DND-41 (cell line): ENCODE measurements around the gene RALBP1.

Source experiments
- CTCF ChIP-seq: IDR thresholded peaks from 2 replicates; pipeline ENCODE4 v1.5.1; 2012; ENCODE audit warnings: borderline replicate concordance, low read length, moderate library complexity, mild to moderate bottlenecking; ENCODE audit not compliant: poor library complexity, severe bottlenecking; ENCODE audit errors: extremely low read depth
- EZH2 ChIP-seq: IDR thresholded peaks from 3 replicates; pipeline ENCODE4 v1.6.1; 2012; ENCODE audit warnings: borderline replicate concordance, low read depth, mild to moderate bottlenecking, moderate library complexity, low read length, inconsistent platforms; ENCODE audit not compliant: severe bottlenecking

DNA sequence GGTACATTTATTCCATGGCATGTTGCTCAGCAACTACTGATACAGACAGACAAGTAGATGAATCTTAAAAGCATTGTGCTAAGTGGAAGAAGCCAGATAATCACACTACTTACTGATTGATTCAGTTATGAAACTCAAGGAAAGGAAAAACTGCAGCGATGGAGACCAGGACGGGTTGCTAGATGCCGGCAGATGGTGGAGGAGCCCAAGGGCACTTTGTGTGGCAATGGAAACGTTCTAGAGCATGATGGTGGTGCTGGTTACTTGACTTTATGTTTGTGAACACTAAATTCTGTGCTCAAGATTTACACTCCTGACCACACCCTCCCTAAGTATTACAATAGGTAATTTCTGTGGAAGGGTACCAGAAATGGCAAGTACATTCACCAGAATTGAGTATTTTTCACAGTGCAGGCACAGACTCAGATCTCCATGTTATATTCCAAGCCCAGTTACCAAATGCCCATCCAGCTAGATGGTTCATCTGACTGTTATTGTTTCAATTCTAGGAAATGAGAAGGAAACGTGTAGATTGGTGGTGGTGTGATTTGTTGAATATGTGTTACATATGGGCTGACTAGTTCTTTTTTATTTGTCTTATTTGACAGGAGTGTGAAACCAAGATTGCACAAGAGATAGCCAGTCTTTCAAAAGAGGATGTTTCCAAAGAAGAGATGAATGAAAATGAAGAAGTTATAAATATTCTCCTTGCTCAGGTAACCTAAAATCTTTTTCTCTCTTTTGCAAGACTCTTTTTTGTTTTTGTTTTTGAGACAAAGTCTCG, 55.1 kb downstream of the RALBP1 start:
- TF ChIP-seq EZH2: no peak
- no peak for TF ChIP-seq CTCF
